GM19397 (cell line): ENCODE results near the gene SRSF3.
"Not testable (repeated sequence)": the region's sequence is repeated elsewhere in the genome, so short reads cannot be mapped to it uniquely, and the experiment has no call there.

Source experiments
- ATAC-seq: cut with Tn5 transposase; IDR thresholded peaks from one replicate; pipeline ENCODE4 v1.9.1; 2021; ENCODE audit warnings: mild to moderate bottlenecking, moderate library complexity; ENCODE audit not compliant: unreplicated experiment

SRSF3 gene

DNA sequence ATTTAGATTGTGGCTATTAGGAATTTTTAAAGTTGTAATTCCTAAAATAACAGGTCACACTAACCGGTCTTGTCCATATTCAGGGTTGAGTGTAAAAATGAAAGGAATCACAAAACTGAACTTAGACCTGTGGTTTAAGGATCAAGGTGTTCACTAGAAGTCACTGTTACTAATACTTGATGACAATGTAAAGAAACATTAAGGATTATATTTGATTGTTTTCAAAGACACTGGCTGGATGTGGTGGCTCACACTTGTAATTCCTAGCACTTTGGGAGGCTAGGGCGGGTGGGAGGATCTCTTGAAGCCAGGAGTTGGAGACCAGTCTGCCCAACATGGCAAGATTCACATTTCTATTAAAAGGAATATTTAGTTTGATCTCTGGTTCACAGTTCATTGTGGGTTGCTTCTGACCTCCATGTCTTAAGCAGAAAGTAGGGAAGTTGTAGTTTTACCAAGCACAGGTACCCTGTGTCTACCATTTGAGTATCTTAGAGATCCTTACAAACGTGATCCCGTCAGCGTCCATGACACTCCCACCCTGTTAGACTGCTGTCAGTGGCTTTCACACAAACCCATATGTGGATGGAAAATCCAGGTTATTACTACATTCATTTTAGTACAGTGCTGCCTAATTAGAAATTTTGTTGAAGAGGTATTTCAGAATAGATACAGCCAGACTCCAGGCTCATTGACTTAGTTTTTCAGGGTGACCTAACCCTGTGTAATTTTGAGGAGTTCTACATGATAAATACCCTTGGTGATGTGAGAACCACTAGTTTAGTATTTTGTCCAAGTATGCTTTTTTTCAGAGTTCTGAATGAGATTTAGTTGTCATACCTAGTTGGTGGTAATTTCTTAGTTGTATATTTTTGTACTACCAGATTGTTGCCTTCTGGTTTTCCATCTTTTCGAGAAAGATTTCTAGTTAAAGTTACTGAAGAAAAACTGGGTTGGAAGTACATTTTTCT lies 10.2 kb downstream of the SRSF3 start:
- no peak for ATAC-seq

DNA sequence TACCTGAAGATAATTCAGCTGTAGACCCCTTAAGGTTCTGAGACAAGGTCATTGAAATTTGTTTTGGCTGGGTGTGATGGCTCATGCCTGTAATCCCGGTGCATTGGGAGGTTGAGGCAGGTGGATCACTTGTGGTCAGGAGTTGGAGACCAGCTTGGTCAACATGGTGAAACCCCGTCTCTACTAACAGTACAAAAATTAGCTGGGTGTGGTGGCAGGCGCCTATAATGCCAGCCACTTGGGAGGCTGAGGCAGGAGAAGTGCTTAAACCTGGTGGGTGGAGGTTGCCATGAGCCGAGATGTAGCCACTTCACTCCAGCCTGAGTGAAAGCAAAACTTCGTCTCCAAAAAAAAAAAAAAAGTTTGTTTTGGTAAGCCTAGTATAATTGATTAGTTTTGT lies 11.0 kb downstream of the SRSF3 start:
- no peak for ATAC-seq

DNA sequence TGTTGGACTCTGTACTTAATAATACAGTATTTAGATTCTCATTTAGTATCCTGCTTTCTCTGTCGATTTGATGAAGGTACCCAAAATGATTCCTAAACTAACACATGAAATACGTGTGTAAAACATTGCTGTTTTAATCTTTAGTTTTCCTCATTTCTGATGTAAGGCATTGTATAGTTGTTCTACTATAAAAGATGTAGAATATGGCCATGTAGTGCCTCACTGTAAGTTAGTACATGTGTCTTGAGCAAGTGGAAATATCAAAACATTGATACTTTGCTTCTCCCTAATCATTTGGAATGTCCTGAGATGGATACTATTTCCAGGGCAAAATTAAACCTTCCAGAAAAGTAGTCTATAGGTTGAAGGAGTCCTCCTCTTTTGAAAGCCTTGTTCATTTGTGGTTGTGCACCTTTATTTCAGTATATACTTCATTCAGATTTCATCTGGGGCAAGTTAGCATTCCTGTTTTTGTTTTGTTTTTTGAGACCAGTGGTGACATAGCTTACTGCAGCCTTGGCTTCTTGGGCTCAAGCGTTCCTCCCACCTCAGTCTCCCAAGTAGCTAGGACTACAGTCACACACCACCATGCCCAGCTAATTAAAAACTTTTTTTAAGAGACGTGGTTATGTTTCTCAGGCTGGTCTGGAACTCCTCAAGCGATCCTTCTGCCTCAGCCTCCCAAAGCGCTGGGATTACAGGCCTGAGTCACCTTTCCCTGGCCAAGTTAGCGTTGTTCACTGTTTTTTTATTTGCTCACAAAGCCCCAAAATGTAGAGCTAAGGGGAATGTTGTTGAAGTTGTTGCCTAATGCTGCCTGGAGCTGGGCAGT lies 11.6 kb downstream of the SRSF3 start:
- no peak for ATAC-seq

DNA sequence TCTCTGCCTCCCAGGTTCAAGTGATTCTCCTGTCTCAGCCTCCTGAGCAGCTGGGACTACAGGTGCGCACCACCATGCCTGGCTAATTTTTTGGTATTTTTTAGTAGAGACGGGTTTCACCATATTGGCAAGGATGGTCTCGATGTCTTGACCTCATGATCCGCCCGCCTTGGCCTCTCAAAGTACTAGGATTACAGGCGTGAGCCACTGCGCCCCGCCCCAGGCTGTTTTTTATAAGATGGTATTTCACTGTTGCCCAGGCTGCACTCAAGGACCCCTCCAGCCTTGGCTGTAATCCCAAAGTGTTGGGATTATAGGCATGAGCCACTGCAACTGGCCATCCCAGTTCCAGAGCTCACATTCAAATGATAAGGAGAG lies 13.1 kb downstream of the SRSF3 start:
- ATAC-seq, result not testable (repeated sequence)

DNA sequence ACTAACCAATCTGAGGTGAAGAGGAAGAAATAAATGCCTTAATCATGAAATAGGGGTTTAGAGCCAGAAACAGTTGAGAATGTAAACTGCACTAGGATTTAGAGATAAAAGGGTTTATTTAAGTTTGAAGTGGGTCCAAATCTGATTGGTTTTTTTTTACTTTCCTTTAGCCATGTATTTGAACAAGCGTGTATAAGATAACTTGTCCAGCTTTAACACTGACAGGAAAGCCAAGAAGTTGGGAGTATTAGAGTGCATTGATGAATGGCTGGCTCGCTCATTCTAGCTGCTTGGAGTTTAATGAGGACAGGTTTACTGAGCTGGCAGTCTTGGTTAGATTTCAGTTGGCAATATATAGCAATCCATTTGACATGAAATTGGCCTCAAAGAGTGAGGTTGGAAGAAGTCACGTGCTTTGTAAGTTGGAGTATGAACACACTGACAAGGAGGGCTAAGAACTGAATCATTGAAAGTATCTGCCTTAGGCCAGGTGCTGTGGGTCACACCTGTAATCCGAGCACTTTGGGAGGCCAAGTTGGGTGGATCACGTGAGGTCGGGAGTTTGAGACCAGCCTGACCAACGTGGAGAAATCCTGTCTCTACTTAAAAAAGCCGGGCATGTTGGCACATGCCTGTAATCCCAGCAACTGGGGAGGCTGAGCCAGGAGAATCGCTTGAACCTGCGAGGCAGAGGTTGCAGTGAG lies 13.7 kb downstream of the SRSF3 start:
- ATAC-seq, result no peak

DNA sequence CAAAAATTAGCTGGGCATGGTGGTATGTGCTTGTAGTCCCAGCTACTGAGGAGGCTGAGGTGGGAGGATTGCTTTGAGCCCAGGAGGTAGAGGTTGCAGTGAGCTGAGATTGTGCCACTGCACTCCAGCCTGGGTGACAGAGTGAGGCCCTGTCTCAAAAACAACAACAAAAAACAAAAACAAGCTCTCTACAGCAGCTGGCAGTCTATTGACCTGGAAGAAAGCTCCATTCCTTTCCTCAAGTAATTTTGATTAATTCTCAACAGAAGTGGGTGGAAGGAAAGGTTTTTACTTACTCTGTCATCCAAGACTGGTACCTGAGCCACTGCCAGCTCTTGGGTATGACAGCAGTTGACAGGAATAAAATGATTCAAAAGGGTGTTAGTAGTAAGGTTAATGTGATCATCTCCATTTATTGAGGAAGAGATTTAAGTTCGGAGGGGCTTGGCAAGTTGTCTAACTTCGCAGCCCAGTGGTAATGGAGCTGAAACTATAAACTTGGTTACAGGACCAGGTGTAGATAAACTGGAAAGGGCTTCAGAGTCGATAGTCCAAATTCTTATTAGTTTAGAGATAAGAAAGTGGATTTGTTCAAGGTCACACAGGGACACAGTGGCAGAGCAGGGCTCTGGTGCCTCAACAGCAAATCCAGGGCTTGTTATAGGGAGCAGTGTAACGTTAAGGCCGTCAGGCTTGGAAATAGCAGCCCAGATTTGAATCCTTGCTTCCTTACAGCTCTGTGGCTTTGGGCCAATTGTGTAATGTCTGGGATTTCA lies 14.8 kb downstream of the SRSF3 start:
- ATAC-seq, result no peak

DNA sequence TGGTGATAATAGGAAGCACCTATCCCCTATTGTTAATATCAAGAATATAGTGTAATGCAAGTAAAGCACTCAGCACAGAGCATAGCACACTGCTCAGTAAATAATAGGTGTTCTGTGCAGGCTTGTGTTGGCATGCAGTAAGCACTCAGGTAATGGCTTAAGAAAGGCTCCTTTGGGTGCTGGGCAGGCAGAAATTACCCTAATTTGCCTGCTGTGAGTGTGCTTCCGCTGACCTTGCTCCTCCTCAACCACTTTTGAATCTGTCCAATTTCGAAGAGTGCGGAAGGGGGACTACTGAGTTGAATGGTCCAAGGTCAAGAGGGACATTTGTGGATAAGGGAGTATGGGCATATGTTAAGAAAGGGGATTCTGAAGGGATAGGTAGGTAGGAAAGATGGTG lies 15.4 kb downstream of the SRSF3 start:
- no peak for ATAC-seq

DNA sequence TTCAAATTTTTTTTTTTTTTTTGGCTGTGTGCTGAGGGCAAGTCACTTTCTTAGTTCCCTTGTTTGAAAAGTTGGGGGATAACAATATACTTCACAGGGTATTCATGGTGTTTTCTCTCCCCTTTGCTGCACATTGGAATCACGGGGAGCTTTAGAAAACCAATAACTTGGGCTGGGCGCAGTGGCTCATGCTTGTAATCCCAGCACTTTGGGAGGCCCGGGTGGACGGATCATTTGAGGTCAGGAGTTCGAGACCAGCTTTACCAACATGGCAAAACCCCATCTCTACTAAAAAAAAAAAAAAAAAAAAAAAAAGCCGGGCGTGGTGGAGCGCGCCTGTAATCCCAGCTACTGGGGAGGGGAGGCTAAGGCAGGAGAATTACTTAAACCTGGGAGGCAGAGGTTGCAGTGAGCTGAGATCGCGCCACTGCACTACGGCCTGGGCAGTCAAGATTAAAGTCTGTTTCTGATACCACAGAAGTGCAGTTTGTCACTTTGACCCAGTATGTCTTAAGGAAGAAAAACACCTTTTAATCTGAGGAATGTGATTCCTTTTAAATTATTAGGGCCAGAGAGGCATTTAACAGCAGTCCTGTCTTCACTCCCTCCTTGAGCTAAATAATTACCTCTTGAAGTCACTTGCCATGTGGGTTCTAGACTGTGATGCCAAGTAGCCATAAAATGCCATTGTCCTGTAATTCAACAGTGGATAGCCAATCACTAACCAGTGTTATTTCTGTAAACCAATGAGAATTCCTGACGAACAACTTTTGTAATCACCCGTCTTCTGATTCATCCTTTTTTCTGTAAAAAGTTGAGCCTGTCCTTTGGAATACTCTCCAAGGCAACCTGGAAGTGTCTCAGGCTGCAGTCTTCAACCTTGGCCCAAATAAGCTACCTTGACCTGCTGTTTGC lies 16.1 kb downstream of the SRSF3 start:
- no peak for ATAC-seq

DNA sequence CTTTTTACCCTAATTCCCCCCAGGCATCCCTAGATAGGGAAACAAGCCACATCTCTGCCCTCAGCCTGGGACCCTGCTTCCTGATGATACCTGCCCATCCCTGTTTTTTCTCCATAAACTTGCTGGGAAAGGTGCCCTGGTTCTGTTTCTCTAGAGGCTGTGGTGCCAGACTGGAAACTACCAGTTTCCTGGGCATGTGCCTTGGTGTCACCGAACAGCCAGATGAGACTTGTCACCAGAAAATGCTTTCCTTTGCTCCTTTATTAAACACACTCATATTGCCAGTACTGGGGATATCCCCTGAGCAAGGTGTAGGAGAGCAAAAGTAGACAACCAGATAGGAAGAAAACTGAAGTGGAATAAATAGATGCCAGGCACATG lies 16.8 kb downstream of the SRSF3 start:
- no peak for ATAC-seq

DNA sequence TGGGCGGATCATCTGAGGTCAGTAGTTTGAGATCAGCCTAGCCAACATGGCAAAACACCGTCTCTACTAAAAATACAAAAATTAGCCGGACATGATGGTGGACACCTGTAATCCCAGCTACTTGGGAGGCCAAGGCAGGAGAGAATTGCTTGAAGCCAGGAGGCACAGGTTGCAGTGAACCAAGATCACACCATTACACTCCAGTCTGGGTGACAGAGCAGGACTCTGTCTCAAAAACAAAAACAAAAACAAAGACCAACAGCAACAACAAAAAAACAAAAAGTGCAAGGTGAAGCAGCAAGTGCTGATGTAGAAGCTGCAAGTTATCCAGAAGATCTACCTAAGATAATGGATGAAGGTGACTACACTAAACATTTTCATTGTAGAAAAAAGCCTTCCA lies 17.5 kb downstream of the SRSF3 start:
- ATAC-seq, result not testable (repeated sequence)

DNA sequence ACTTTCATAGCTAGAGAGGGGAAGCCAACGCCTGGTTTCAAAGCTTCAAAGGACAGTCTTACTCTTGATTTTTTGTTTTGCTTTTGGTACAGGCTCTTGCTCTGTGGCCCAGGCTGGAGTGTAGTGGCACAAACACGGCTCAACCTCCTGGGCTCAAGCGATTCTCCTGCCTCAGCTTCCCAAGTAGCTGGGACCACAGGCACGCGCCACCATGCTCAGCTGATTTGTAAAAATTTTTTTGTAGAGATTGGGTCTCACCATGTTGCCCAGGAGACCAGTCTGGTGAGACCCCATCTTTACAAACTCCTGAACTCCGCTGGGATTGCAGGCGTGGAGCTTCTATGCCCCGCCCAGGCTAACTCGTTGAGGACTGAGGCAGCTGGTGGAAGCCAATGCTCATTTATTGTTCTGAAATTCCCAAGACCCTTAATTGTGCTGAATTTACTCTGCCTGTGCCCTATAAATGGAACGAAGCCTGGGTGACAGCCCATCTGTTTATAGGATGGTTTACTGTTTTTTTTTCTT lies 18.0 kb downstream of the SRSF3 start:
- ATAC-seq, result no peak

DNA sequence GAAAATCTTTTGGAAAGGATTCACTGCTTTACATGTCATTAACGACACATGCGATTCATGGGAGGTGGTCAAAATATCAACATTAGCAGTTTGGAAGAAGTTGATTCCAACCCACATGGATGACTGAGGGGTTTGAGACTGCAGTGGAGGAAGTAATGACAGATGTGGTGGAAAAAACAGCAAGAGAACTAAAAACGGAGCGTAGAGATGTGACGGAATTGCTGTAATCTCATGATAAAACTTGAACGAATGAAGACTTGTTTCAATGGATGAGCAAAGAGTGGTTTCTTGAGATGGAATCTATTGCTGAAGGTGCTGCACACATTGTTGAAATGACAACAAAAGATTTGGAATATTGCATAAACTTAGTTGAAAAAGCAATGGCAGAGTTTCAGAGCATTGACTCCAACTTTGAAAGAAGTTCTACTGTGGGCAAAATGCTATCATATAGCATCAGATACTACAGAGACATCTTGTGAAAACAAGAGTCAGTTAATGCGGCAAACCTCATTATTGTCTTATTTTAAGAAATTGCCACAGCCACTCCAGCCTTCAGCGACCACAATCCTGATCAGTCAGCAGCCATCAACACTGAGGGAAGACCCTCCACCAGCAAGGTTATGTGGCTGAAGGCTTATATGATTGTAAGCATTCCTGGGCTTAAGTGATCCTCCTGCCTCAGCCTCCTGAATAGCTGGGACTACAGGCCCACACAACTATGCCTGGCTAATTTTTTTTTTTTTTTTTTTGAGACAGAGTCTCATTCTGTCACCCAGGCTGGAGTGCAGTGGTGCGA lies 19.2 kb downstream of the SRSF3 start:
- ATAC-seq, result no peak

DNA sequence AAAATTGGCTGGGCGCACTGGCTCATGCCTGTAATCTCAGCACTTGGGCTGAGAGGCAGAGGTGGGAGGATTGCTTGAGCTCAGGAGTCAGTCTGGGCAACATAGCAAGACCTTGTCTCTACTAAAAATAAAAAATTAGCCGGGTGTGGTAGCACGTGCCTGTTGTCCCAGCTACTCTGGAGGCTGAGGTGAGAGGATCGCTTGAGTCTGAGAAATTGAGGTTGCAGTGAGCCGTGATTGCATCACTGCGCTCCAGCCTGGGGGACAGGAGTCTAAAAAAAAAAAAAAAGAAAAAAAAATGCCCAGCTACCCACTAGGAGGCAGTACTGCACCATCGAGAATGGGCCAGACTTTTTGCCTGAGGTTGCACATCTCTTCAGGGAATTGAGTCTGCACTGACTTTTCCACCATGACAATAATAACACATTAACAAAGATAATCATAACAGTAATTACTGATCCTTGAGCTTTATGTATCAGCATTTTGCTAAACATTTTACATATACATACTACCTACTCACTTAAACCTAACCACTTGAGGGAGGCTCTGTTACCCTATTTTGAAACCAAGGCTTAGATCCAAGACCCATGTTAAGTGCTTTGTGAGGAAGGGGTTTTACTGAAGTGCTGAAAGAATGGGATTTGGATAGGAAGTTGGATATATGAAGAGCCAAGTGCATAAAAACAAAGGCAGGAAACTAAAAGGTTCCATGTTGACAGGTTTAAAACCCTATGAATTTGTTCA lies 21.0 kb downstream of the SRSF3 start:
- no peak for ATAC-seq

DNA sequence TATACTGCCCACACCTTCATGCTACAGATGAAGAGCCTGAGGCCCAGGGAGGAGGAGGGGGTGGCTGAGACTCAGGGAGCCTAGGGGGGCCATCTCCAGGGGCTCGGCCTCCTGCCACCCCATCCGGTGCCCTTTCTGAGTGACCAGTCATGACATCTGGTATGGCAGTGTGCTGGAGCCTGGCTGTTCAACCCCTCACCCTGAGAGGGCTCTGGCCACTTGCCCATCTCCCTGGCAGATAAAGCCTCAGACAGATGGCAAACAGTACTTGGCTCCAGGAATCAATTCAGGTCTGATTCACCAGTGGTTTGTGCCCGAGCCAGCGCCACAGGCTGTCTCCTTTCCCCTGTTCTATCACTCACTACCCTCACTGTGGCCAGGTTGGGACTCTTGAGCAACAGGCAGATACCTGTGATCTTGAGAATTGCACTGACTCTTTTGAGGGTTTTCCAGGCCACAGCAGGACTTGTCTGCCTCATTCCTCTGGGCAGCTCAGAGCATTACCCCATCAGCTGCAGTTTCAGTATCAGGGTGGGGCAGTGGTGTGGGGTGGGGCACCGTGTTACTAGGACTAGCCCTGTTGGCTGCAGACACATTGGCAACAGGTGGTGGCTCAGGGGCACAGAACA lies 22.8 kb downstream of the SRSF3 start:
- ATAC-seq, result no peak

DNA sequence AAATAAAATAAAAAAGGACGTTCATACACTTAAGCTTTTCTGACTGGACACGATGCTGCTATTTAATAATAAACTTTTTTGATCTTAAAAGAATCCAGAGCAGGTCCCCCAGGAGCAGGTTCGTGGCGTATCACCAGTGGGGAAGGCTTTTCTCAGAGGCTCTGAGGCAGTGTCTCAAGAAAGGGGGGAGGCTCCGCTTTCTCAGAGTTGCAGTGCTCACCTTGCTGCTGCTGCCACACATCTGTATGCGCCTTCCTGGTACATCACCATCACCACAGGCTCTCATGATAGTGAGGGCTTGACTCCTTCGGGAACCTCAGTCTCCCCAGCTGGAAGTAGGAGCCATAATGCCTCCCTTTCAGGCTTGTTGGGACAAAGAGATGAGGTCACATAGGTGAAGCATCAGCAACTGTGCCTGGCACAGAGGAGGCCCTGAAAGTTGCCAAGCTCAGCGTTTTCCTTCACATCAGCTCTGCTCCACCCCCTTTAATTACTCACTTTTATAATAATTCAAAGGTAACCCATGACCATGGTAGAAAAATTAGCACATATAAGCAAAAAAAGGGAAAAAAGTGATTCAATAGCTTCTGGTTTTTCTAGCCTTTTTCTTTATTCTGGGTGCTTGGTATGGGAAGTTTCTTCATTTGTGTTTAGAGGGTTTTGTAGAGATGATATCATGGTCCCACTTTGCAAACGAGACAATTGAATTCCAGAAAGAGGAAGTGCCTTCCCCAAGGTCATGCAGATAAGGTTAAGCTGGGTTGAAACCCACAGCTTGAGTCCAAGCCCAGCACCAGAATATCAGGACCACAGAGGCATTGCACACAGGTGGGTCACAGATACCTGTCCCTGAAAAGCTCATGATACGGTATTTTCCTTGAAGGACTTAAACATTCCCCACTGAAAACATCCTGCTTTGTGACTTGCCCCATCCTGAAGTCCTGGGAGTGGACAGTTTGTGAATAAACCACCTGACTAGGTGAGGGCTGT lies 24.5 kb downstream of the SRSF3 start:
- no peak for ATAC-seq

DNA sequence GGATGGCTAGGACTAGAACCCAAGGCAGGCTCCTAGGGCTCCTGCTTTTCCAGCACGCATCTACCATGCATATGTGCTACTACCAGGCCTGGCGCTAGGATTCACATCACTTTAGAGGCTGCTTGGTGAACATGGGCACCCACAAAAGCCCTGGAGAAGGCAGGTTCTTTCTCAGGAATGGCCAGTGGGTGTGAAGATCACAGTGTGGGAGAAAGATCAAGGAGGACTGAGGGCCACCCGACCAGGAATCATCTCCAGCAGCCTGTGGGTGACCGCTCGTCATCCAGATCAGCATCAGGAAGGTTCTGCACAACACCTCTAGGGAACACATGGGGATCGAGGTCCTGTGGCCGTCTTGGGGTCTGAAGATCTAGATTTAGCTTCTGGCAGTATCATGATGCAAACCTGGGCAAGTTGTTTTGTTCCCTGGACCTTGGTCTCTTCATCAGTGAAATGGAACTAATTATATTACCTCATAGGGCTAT lies 27.3 kb downstream of the SRSF3 start:
- ATAC-seq, result no peak
